ENCODE measurements around the gene ITPR2. TPM values are rescaled to one million over a fixed set of nuclear protein-coding genes. Genes with fewer than 3 reads are reported as not detected.

The ITPR2 gene
- total RNA-seq, 1 donor from 2014 or later = 15.8 TPM

DNA sequence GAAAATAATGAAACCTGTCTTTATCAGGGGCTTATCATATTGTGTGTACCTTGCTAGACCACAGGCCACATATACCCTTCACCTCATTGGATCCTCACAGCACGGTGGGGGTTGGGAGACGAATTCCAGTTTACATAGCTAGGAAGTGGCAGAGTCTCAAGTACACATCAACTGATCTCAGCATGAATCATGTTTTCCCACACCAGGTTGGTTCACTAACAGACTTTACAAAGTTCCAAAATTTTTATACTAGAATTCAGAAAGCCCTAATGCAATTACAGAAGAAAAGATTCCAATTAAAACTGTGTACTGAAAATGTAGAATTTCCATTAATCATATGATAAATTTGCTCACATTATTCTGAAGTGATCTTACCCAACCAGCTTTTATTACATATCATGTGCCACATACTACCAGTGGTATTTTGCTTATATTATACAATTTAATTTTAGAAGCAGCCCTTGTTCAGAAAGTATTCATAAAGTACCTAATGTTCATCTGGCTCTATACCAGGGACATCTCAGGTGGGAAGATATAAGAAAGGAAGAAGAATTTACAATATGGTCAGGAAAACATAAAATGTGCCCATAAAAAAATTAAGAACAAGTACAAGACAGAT lies 196.2 kb downstream of the ITPR2 start:
- DNase-seq = no peak
- H3K4me3 ChIP-seq = no peak overlapping the region
- peaks cover 4% of the 10 kb centered on the region for H3K36me3 ChIP-seq
- no peaks in the 10 kb centered on the region for H3K4me1 ChIP-seq
- intact Hi-C loops (cut with micrococcal nuclease) = no loop called here
- H3K9me3 ChIP-seq (replicated peaks) = no peaks in the 10 kb centered on the region
- no peaks in the 10 kb centered on the region for H3K27me3 ChIP-seq (ENCODE audit: low read depth)
- TF ChIP-seq, protein P1, sequence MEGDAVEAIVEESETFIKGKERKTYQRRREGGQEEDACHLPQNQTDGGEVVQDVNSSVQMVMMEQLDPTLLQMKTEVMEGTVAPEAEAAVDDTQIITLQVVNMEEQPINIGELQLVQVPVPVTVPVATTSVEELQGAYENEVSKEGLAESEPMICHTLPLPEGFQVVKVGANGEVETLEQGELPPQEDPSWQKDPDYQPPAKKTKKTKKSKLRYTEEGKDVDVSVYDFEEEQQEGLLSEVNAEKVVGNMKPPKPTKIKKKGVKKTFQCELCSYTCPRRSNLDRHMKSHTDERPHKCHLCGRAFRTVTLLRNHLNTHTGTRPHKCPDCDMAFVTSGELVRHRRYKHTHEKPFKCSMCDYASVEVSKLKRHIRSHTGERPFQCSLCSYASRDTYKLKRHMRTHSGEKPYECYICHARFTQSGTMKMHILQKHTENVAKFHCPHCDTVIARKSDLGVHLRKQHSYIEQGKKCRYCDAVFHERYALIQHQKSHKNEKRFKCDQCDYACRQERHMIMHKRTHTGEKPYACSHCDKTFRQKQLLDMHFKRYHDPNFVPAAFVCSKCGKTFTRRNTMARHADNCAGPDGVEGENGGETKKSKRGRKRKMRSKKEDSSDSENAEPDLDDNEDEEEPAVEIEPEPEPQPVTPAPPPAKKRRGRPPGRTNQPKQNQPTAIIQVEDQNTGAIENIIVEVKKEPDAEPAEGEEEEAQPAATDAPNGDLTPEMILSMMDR (IDR thresholded peaks at IDR 0.05; ENCODE audit: borderline replicate concordance) = no peak
- no peak overlapping the region for H3K27ac ChIP-seq (replicated peaks)

DNA sequence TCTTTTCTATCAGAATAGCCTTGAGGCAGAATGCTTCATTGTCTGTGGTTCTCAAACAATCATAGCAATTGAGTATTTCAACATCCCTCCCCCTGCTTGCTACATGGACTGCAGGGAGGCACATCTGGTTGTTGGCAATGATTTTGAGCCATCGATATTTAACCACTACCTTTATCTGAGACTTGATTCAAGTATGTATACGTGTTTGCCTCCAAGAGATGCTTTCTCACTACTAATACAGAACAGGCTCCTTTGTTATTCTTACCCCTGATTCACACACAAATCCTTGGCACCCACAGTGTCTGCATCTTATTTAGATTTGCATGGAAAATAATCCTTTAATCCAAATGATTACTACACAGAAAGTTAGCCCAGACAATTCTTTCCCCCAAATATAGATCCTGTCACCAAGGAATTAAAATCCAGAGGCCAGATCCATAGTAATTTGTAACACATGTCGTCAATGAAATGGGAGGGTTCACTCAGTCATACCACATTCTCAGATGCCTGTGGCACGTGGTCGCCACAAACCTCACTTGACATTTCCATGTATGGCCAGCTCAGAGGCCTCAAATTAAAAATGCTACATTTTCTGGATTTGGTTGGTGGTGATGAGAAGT lies 199.3 kb downstream of the ITPR2 start:
- Histone ChIP-seq H3K4me1 (peaks cover 10% of the 10 kb centered on the region), H3K36me3 (no peaks in the 10 kb centered on the region), H3K27me3 (ENCODE audit: low read depth) (no peaks in the 10 kb centered on the region), H3K4me3 (no peak overlapping the region), H3K9me3 (replicated peaks) (no peaks in the 10 kb centered on the region), H3K27ac (replicated peaks) (no peak overlapping the region)
- intact Hi-C loops (cut with micrococcal nuclease) = no loop called here
- TF ChIP-seq, protein P1 (IDR thresholded peaks at IDR 0.05; ENCODE audit: borderline replicate concordance) = no peak
- no peak for DNase-seq

DNA sequence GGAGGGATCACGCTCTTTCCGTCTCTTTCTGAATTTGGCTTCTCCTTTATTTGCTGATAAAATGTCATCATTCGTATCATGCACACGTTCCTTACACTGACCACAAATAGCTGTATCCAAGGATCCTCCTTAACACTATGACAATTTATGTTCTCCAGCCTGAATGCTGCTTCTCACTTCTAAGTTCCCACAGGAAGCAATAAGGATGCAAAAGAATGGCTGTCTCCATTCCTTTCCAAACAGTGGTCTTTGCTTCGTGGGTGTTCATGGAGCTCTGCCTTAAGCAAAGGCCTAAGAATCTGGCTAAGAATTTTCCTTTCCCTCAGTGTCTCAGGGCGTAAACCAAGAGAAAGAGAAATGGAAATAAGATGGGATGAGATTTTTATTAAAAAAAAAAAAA lies 200.2 kb downstream of the ITPR2 start:
- Histone ChIP-seq H3K36me3 (peaks cover 3% of the 10 kb centered on the region), H3K27me3 (ENCODE audit: low read depth) (no peaks in the 10 kb centered on the region), H3K27ac (replicated peaks) (no peak overlapping the region), H3K4me3 (no peak overlapping the region), H3K4me1 (peaks cover 10% of the 10 kb centered on the region), H3K9me3 (replicated peaks) (no peaks in the 10 kb centered on the region)
- TF ChIP-seq, protein P1 (IDR thresholded peaks at IDR 0.05; ENCODE audit: borderline replicate concordance) = no peak
- DNase-seq = no peak
- intact Hi-C loops (cut with micrococcal nuclease) = no loop called here

DNA sequence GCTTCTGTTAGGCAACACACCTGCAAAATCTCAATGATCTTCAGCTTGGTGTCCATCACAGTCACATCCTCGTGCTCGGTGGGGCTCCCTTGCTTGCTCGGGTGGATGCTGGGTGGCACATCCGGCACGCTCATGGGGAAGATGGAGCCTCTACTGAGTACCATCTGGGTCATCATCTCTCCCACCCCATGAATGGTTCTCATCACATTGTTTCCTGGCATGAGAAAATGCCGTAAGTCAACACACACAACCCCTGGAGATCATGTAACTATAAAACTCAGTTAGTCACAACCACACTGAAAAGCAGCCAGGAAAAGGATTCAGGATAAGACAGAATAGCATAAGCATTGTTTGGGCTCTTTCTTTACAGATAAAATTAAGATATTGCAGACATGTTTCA lies 201.1 kb downstream of the ITPR2 start:
- H3K27ac ChIP-seq (replicated peaks) = no peak overlapping the region
- peaks cover 12% of the 10 kb centered on the region for H3K36me3 ChIP-seq
- peaks cover 10% of the 10 kb centered on the region for H3K4me1 ChIP-seq
- no peak for DNase-seq
- H3K27me3 ChIP-seq (ENCODE audit: low read depth) = no peaks in the 10 kb centered on the region
- no peak overlapping the region for H3K4me3 ChIP-seq
- intact Hi-C loops (cut with micrococcal nuclease) = no loop called here
- H3K9me3 ChIP-seq (replicated peaks) = no peaks in the 10 kb centered on the region
- TF ChIP-seq, protein P1 (IDR thresholded peaks at IDR 0.05; ENCODE audit: borderline replicate concordance) = no peak

DNA sequence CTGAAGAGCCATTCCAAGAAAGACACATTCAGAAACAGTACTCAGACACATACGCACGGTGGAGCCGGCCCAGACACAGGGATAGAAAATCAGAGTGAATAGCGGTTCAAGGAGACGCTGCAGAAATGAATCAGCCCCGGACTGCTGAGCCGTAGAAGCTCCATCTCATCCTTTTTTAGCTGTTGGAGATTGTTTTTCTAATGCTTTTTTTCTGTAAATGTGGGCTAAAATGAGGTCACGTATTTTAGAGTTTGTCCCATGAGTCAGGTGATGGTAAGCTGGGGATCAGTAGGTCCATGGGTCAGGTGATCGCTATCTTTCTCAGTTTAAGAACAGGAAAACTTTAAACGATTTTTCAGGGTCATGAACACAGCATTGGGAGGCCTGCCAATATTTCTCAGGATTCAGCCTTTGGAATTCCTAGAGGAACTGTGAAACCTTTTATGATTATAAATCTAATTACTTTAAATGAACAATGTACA lies 202.4 kb downstream of the ITPR2 start:
- H3K9me3 ChIP-seq (replicated peaks) = no peaks in the 10 kb centered on the region
- TF ChIP-seq, protein P1 (IDR thresholded peaks at IDR 0.05; ENCODE audit: borderline replicate concordance) = no peak
- no peak for DNase-seq
- intact Hi-C loops (cut with micrococcal nuclease) = no loop called here
- peaks cover 10% of the 10 kb centered on the region for H3K4me1 ChIP-seq
- H3K36me3 ChIP-seq = peaks cover 24% of the 10 kb centered on the region
- no peak overlapping the region for H3K27ac ChIP-seq (replicated peaks)
- peak overlapping the region; percentile 1 for H3K4me3 ChIP-seq
- no peaks in the 10 kb centered on the region for H3K27me3 ChIP-seq (ENCODE audit: low read depth)
